Lower leg skin (tissue), 4 donors: ENCODE results near the gene IL2RA. TPM values are rescaled to one million over a fixed set of nuclear protein-coding genes. Genes with fewer than 3 reads are reported as not detected.

Source experiments
- DNase-seq, 2 donors: peaks; one replicate each; pipeline ENCODE4 v3.0.0-alpha.2; 2019; ENCODE audit warnings: low spot score in 2 of 2
- H3K4me3 ChIP-seq: fragments of 200-600 bp; sonication (generic); 2 replicates; pipeline ENCODE4 v1.5.1; 2017; ENCODE audit warnings: mild to moderate bottlenecking, low read depth; ENCODE audit not compliant: poor library complexity, severe bottlenecking
- CTCF ChIP-seq, 3 donors: fragments of 450-650 bp; IDR thresholded peaks; one replicate each; pipeline ENCODE4 v1.5.1; 2016; ENCODE audit warnings: antibody characterized with exemption in 3 of 3, mild to moderate bottlenecking in 3 of 3, moderate library complexity in 2 of 3
- POLR2A ChIP-seq, 2 donors: fragments of 450-650 bp; IDR thresholded peaks; one replicate each; pipeline ENCODE4 v1.6.1; 2016 to 2017; ENCODE audit warnings: antibody characterized with exemption in 2 of 2, mild to moderate bottlenecking in 1 of 2, moderate library complexity in 1 of 2
- WGBS, 2 donors: methylation state at CpG; one replicate each; pipeline ENCODE4 v1.1.5; 2018; 5-methylcytosine and 5-hydroxymethylcytosine counted together
- intact Hi-C: fragments of 100-400 bp; cut with DNase I; formaldehyde crosslinking; loops from one replicate; pipeline ENCODE4 v1.15.0; 2023; ENCODE audit warnings: low total_unique reads
- total RNA-seq, 4 donors: library from RNA; depleted of rRNA; stranded (reverse); fragments of >200 nt; gene quantifications; one replicate each; pipeline ENCODE4 v1.1.0, GENCODE V29; 2016

IL2RA gene
- total RNA-seq, 4 donors from 2014 or later = 0.10 to 1.3 TPM; not detected in 2

GRCh38 chr10:6053303-6053702 lies 8.9 kb downstream of the IL2RA start:
- intact Hi-C loops = no loop called here
- DNase-seq = no peak
- 76 to 83% methylated on average over 4 of the region's 4 CpGs for WGBS, 2 donors
- TF ChIP-seq POLR2A (IDR thresholded peaks at IDR 0.05) (no peak), CTCF (IDR thresholded peaks at IDR 0.05) (no peak)
- H3K4me3 ChIP-seq = no peak overlapping the region

GRCh38 chr10:6052247-6053221 lies 9.6 kb downstream of the IL2RA start:
- peak; percentile 14 to 80 for DNase-seq
- intact Hi-C loops = no loop called here
- 70 to 74% methylated on average over 17 of the region's 17 CpGs for WGBS, 2 donors
- no peak for TF ChIP-seq POLR2A (IDR thresholded peaks at IDR 0.05)
- no peak for TF ChIP-seq CTCF (IDR thresholded peaks at IDR 0.05)
- no peak overlapping the region for H3K4me3 ChIP-seq

DNA sequence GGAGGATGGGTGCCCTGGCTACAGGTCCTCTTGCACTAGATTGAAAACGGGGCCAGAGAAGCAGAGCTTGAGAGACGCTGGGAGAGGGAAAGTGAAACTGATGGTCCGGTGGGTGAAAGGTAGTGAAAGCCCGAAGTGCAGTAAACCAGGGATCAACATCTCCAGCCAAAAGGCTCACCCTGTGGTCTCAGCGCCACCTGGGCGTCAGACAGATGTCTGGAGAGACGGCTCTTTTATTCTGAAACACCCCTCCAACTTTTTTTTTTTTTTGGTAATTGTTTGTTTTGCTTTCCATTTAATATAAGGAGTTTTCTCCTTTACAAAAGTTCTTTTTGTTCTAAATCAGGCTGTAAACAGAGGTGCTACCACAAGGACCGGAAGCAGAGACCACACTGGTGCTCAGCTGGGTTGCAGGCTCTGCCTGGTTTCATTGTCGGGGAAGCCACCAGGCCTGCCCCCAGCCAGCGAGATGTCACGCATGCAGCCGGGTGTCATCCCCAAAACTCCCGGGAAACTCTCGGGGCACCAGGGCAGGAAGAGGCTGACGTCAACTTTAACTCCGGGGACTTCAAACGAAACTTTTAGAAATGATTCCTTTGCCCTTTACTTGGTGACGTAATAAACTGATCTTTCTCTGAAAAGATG lies 11.2 kb downstream of the IL2RA start:
- H3K4me3 ChIP-seq = no peak overlapping the region
- TF ChIP-seq POLR2A (IDR thresholded peaks at IDR 0.05) = no peak
- peak; percentile 58 to 90 for DNase-seq
- intact Hi-C loops = no loop called here
- 21 to 27% methylated on average over 18 of the region's 18 CpGs for WGBS, 2 donors

DNA sequence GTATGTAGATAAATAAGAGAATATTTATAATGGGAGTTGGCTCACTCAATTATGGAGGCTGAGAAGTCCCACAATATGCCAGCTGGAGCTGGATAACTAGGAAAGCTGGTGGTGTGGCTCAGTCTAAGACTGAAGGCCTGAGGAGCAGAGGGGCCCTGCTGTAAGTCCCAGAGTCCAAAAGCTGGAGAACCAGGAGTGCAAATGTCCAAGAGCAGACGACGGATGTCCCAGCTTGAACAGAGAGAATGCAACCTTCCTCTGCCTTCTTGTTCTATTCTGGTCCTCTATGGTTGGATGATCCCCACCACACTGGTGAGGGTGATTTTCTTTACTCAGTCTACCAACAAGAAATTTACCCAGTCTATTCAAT lies 13.2 kb downstream of the IL2RA start:
- no peak for DNase-seq
- no peak overlapping the region for H3K4me3 ChIP-seq
- intact Hi-C loops = no loop called here
- 89 to 96% methylated on average over 2 of the region's 2 CpGs for whole genome bisulfite sequencing, 2 donors
- TF ChIP-seq POLR2A (IDR thresholded peaks at IDR 0.05) = no peak
- no peak for TF ChIP-seq CTCF (IDR thresholded peaks at IDR 0.05)

GRCh38 chr10:6048281-6049030 lies 13.7 kb downstream of the IL2RA start:
- intact Hi-C loops = no loop called here
- no peak for DNase-seq
- WGBS, 2 donors = 96 to 97% methylated on average over 7 of the region's 7 CpGs
- H3K4me3 ChIP-seq = no peak overlapping the region
- TF ChIP-seq CTCF (IDR thresholded peaks at IDR 0.05) (no peak), POLR2A (IDR thresholded peaks at IDR 0.05) (no peak)

GRCh38 chr10:6047847-6048246 lies 14.3 kb downstream of the IL2RA start:
- WGBS, 2 donors = 87 to 88% methylated on average over 7 of the region's 7 CpGs
- intact Hi-C loops = no loop called here
- TF ChIP-seq POLR2A (IDR thresholded peaks at IDR 0.05) (no peak), CTCF (IDR thresholded peaks at IDR 0.05) (no peak)
- H3K4me3 ChIP-seq = no peak overlapping the region
- DNase-seq = peak in 1 of 2 donors; percentile 70
